22Rv1 (cell line): ENCODE measurements around the gene LRRC23.
"Not testable (repeated sequence)": the region's sequence is repeated elsewhere in the genome, so short reads cannot be mapped to it uniquely, and the experiment has no call there.

Experiments
- H3K27ac ChIP-seq: fragments of 450-650 bp; 2 replicates; pipeline ENCODE4 v1.5.1; 2017
- ZFX ChIP-seq: fragments of 450-650 bp; IDR thresholded peaks from 2 replicates; pipeline ENCODE4 v1.6.1; 2017; ENCODE audit warnings: antibody characterized with exemption, borderline replicate concordance
- TF ChIP-seq, protein P1 (sequence below): fragments of 450-650 bp; IDR thresholded peaks from 2 replicates; pipeline ENCODE4 v1.5.1; 2017; ENCODE audit warnings: mild to moderate bottlenecking

Gene LRRC23

DNA sequence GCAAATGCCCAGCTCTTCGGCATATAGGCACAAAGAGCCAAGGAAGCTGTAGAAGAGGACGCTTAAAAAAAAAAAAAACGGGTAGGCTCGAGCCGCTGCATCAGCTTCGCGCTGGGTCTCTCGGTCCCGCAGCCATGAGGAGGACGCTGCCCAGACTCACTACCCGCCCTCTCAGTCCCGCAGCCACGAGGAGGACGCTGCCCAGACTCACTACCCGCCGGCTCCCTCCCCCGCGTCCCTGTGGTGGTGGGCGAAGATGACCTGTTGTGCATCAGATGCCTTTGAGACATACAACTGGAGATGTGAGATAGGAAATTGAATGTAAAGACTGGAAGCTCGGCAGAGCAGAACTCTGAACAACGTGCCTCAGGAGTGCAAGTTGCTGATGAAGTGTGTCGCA lies 20.1 kb upstream of the LRRC23 start:
- TF ChIP-seq ZFX, result no peak
- TF ChIP-seq, protein P1, sequence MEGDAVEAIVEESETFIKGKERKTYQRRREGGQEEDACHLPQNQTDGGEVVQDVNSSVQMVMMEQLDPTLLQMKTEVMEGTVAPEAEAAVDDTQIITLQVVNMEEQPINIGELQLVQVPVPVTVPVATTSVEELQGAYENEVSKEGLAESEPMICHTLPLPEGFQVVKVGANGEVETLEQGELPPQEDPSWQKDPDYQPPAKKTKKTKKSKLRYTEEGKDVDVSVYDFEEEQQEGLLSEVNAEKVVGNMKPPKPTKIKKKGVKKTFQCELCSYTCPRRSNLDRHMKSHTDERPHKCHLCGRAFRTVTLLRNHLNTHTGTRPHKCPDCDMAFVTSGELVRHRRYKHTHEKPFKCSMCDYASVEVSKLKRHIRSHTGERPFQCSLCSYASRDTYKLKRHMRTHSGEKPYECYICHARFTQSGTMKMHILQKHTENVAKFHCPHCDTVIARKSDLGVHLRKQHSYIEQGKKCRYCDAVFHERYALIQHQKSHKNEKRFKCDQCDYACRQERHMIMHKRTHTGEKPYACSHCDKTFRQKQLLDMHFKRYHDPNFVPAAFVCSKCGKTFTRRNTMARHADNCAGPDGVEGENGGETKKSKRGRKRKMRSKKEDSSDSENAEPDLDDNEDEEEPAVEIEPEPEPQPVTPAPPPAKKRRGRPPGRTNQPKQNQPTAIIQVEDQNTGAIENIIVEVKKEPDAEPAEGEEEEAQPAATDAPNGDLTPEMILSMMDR, result no peak
- no peak overlapping the region for H3K27ac ChIP-seq

DNA sequence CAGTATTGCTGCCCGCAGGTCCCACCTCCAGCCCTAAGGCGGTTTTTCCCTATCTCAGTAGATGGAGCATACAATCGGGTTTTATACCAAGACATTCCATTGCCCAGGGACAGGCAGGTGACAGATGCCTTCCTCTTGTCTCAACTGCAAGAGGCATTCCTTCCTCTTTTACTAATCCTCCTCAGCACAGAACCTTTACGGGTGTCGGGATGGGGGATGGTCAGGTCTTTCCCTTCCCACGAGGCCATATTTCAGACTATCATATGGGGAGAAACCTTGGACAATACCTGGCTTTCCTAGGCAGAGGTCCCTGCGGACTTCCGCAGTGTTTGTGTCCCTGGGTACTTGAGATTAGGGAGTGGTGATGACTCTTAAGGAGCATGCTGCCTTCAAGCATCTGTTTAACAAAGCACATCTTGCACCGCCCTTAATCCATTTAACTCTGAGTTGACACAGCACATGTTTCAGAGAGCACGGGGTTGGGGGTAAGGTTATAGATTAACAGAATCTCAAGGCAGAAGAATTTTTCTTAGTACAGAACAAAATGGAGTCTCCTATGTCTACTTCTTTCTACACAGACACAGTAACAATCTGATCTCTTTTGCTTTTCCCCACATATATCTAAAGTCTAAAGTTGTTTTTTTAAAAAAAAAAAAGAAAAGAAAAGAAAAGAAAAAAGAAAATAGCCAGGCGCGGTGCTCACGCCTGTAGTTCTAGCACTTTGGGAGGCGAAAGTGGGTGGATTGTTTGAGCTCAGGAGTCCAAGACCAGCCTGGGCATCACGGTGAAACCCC lies 18.2 kb upstream of the LRRC23 start:
- peak overlapping the region; percentile 94 for H3K27ac ChIP-seq

DNA sequence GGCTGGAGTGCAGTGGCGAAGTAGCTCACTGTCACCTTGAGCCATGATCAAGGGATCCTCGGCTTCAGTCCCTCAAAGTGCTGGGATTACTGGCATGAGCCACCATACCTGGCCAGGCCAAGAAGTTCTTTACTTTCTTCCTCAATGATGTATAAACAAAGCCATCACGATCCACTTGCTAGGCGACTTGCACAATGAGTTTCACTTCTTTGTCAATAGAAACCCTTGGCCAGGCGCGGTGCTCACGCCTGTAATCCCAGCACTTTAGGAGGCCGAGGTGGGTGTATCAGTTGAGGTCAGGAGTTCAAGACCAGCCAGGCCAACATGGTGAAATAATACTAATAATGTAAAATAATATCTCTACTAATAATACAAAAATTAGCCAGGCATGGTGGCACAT lies 17.2 kb upstream of the LRRC23 start:
- H3K27ac ChIP-seq, result peak overlapping the region; percentile 94
- TF ChIP-seq ZFX, result no peak
- TF ChIP-seq, protein P1, result no peak

DNA sequence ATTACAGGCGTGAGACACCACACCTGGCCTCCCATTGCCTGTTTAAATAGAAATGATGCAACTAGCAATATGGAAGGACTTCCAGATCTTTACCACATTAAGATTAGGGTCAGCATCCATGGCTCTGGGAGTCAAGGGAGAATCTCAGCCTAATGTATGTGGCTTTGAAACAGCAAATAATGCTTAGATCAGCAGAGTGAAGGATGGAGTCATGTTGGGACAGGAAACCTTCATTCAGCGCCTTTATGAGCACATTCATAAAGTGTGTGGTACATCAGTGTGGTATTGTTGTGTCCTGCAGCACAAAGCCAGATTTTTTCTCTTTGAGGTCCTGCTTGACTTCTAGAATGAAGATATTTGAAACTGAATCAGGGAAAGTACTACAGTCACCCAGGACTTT lies 16.3 kb upstream of the LRRC23 start:
- peak overlapping the region; percentile 94 for H3K27ac ChIP-seq
- TF ChIP-seq ZFX, result no peak
- TF ChIP-seq, protein P1, result no peak

DNA sequence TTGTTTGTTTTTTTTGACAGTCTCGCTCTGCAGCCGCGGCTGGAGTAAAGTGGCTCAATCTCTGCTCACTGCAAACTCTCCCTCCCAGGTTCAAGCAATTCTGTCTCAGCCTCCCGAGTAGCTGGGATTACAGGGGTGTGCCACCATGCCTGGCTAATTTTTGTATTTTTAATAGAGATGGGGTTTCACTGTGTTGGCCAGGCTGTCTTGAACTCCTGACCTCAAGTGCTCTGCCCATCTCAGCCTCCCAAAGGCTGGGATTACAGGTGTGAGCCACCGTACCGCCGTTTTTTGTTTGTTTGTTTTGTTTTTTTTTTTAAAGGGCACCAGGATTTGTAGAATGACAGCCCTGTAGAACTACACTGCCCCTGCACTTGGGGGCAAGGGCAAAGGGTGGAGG lies 15.8 kb upstream of the LRRC23 start:
- peak overlapping the region; percentile 94 for H3K27ac ChIP-seq

DNA sequence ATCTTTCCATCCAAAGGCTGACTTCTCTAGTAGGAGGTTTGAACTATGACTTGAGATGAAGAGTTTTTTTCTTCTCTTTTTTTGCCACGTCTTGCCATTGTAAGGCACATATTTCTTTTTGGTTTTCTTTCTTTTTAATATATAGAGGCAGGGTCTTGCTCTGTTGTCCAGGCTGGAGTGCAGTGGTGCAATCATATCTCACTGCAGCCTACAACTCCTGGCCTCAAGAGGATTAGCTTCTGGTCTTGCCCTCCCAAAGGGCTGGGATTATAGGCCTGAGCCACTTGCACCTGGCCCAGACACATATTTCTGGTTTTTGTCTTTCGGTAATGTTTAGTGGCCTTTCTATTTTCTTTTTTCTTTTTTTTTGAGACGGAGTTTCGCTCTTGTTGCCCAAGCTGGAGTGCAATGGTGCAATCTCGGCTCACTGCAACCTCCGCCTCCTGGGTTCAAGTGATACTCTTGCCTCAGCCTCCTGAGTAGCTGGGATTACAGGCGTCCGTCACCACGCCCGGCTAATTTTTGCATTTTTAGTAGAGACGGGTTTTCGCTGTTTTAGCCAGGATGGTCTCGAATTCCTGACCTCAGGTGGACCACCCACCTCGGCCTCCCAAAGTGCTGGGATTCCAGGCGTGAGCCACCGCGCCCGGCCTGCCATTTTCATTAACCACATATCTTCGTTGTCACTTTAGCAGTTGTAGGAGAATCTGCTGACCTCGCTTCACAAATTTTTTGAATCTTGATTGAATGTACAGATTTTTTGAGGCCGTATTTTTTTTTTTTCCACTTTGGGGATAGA lies 14.6 kb upstream of the LRRC23 start:
- H3K27ac ChIP-seq, result peak overlapping the region; percentile 94

DNA sequence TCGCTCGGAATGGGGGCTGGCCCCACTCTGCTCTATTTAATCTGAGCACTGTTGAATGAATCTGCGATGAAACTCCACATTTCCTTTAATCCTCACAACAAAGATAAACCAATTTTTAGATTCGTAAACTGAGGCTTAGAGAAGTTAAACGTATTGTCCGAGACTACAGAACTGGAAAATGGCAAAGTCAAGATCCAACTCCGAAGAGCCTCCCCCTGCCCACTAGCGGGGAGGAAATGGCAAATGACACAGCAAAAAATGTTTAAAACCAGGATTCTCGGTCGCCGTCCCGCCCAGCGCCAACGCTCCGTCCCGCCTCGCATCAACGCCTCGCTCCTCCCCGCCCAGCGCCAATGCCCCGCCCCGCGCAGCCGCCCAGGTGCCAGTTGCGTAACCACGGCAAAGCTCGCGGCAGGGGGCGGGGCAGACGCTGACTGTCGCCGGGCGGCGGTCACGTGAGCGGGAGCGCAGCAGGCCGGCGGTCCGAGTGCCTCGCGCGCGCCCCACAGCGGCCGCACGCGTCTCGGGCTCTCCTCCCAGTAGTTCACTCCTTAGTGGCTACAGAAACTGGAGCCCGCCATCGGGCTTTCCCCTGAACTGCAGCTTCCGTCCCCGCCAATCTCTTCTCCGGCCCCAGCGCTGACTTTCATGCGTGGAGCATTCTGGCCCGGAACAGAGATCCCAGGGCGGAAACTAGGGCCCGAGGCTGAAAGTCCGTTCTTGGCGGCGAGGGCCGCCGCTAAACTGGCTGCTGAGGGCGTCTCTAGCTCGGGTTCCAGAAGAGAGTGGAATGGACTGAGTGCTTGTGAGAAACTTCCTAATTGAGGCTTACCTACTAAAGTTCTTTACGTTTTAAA lies 13.6 kb upstream of the LRRC23 start:
- H3K27ac ChIP-seq, result peak overlapping the region; percentile 94
- TF ChIP-seq, protein P1, result peak; percentile 100
- TF ChIP-seq ZFX, result no peak

DNA sequence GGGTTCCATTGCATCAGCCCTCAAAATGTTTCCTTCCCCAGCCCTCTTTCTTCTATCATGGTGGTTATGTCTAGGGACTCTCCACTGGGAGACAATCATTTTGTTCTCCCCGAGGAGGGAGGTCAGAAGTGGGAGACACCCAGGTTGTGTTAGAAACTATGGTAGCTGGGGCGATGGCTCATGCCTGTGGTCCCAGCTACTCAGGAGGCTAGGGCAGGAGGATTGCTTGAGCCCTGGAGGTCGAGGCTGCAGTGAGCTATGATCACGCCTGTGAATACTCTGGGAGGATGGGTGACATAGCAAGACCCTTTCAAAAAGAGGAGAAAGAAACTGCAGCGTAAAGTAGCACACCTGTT lies 13.0 kb upstream of the LRRC23 start:
- peak overlapping the region; percentile 94 for H3K27ac ChIP-seq
- no peak for TF ChIP-seq ZFX
- TF ChIP-seq, protein P1, result no peak

DNA sequence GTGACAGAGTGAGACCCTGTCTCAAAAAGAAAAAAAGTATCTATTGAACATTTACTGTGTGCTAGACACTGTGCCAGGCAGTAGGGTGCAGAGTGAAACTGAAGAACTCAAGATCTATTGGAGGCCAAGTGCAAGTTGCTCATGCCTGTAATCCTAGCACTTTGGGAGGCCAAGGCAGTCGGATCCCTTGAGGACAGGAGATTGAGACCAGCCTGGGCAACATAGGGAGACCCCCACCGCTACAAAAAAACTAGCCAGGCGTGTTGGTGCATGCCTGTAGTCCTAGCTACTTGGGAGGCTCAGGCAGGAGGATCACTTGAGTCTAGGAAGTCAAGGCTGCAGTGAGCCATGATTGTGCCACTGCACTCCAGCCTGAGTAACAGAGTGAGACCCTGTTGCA lies 11.9 kb upstream of the LRRC23 start:
- H3K27ac ChIP-seq, result not testable (repeated sequence)
